HG02571 (cell line): ENCODE measurements around the gene DAPP1.
"Not testable (repeated sequence)": the region's sequence is repeated elsewhere in the genome, so short reads cannot be mapped to it uniquely, and the experiment has no call there.

ENCODE experiments used
- ATAC-seq: cut with Tn5 transposase; IDR thresholded peaks from one replicate; pipeline ENCODE4 v1.9.1; 2021; ENCODE audit warnings: mild to moderate bottlenecking, moderate library complexity; ENCODE audit not compliant: unreplicated experiment

The DAPP1 gene

GRCh38 chr4:99816545-99817308, at the start of gene DAPP1:
DAPP1 (plus strand) TSS chr4:99816827; CDS start chr4:99816914, 87 bp downstream.
- ATAC-seq: peak; percentile 95

- not testable (repeated sequence) for ATAC-seq
Observed at GRCh38 chr4:99770842-99771241, 45.8 kb upstream of the DAPP1 start.

- ATAC-seq: no peak
Observed at GRCh38 chr4:99783940-99784339, 32.7 kb upstream of the DAPP1 start.

- no peak for ATAC-seq
Observed at GRCh38 chr4:99784842-99785241, 31.8 kb upstream of the DAPP1 start.

- ATAC-seq: no peak
Observed at GRCh38 chr4:99790796-99791617, 25.6 kb upstream of the DAPP1 start.

- ATAC-seq: no peak
Observed at GRCh38 chr4:99800332-99801004, 16.2 kb upstream of the DAPP1 start.

GRCh38 chr4:99801005-99801699, 15.5 kb upstream of the DAPP1 start:
- ATAC-seq: no peak

GRCh38 chr4:99803566-99804101, 13.0 kb upstream of the DAPP1 start:
- no peak for ATAC-seq

- no peak for ATAC-seq
Observed at GRCh38 chr4:99806545-99806944, 10.1 kb upstream of the DAPP1 start.

- no peak for ATAC-seq
Observed at GRCh38 chr4:99807666-99808065, 9.0 kb upstream of the DAPP1 start.

GRCh38 chr4:99808260-99808857, 8.3 kb upstream of the DAPP1 start:
- ATAC-seq: peak; percentile 91

- no peak for ATAC-seq
Observed at GRCh38 chr4:99809326-99809725, 7.3 kb upstream of the DAPP1 start.

- ATAC-seq: no peak
Observed at GRCh38 chr4:99810536-99810935, 6.1 kb upstream of the DAPP1 start.

- no peak for ATAC-seq
Observed at GRCh38 chr4:99811117-99811516, 5.5 kb upstream of the DAPP1 start.

GRCh38 chr4:99811850-99812249, 4.8 kb upstream of the DAPP1 start:
- no peak for ATAC-seq

GRCh38 chr4:99815597-99816011, 1.0 kb upstream of the DAPP1 start:
- no peak for ATAC-seq

GRCh38 chr4:99817309-99817890, 773 bp downstream of the DAPP1 start:
- peak; percentile 24 for ATAC-seq

- ATAC-seq: no peak
Observed at GRCh38 chr4:99818661-99819060, 2.0 kb downstream of the DAPP1 start.

GRCh38 chr4:99821918-99822503, 5.4 kb downstream of the DAPP1 start:
- ATAC-seq: peak; percentile 79
